Neuronal stem cell (in vitro differentiated cells): Measurements from ENCODE around the gene SOST.

Experiments used
- DNase-seq: peaks from one replicate; pipeline ENCODE4 v3.0.0-alpha.2; 2013; ENCODE audit warnings: low spot score
- H2AFZ ChIP-seq: one replicate; pipeline ENCODE4 v1.6.1; 2013; ENCODE audit warnings: mild to moderate bottlenecking, low read length, inconsistent platforms
- H2AK5ac ChIP-seq: 2 replicates; pipeline ENCODE4 v1.6.1; 2013; ENCODE audit warnings: low read depth, mild to moderate bottlenecking, inconsistent platforms, low read length, moderate library complexity, mixed read lengths
- H2BK120ac ChIP-seq: 2 replicates; pipeline ENCODE4 v1.6.1; 2013; ENCODE audit warnings: low read depth, mild to moderate bottlenecking, inconsistent platforms, low read length, moderate library complexity, mixed read lengths
- H2BK12ac ChIP-seq: one replicate; pipeline ENCODE4 v1.6.1; 2013; ENCODE audit warnings: low read length, inconsistent platforms
- H2BK15ac ChIP-seq: 2 replicates; pipeline ENCODE4 v1.6.1; 2013; ENCODE audit warnings: mild to moderate bottlenecking, low read length, inconsistent platforms, mixed read lengths
- H2BK5ac ChIP-seq: one replicate; pipeline ENCODE4 v1.6.1; 2013; ENCODE audit warnings: inconsistent platforms, mild to moderate bottlenecking, low read length, moderate library complexity
- H3K14ac ChIP-seq: one replicate; pipeline ENCODE4 v1.6.1; 2013; ENCODE audit warnings: low read length, inconsistent platforms
- H3K18ac ChIP-seq: 2 replicates; pipeline ENCODE4 v1.6.1; 2013; ENCODE audit warnings: low read length, inconsistent platforms
- H3K23ac ChIP-seq: 2 replicates; pipeline ENCODE4 v1.6.1; 2013; ENCODE audit warnings: low read depth, mild to moderate bottlenecking, mixed read lengths, low read length, inconsistent platforms; ENCODE audit not compliant: poor library complexity
- H3K27ac ChIP-seq: replicated peaks from 3 replicates; pipeline ENCODE4 v1.5.1; 2013; ENCODE audit warnings: low read length, inconsistent platforms
- H3K27me3 ChIP-seq, 3 experiments: 2 replicates each; pipeline ENCODE4 v1.6.1; 2013; ENCODE audit warnings: low read length in 3 of 3, mild to moderate bottlenecking in 2 of 3, inconsistent platforms in 1 of 3, low read depth in 1 of 3, mixed read lengths in 1 of 3, moderate library complexity in 1 of 3; ENCODE audit not compliant: control insufficient read depth in 3 of 3, insufficient read depth in 3 of 3
- H3K36me3 ChIP-seq, 2 donors: replicated peaks in 1 of 2; 2 replicates each; pipeline ENCODE4 v1.6.1; 2013; ENCODE audit warnings: low read length in 2 of 2; ENCODE audit not compliant: control insufficient read depth in 2 of 2, insufficient read depth in 2 of 2
- H3K4ac ChIP-seq: 2 replicates; pipeline ENCODE4 v1.6.1; 2013; ENCODE audit warnings: inconsistent platforms, mild to moderate bottlenecking, low read length, moderate library complexity
- H3K4me1 ChIP-seq, 2 donors: 1 replicate in 1 of 2; 2 replicates in 1 of 2; pipeline ENCODE4 v1.6.1; 2013; ENCODE audit warnings: low read length in 2 of 2, low read depth in 1 of 2; ENCODE audit not compliant: control insufficient read depth in 2 of 2, insufficient read depth in 1 of 2
- H3K4me2 ChIP-seq: one replicate; pipeline ENCODE4 v1.6.1; 2013; ENCODE audit warnings: mild to moderate bottlenecking, low read length, inconsistent platforms; ENCODE audit not compliant: insufficient read depth, poor library complexity, severe bottlenecking
- H3K4me3 ChIP-seq, 2 donors: 2 replicates each; pipeline ENCODE4 v1.5.1; 2013; ENCODE audit warnings: low read length in 2 of 2, mild to moderate bottlenecking in 2 of 2, inconsistent platforms in 1 of 2, moderate library complexity in 1 of 2
- H3K79me1 ChIP-seq: one replicate; pipeline ENCODE4 v1.6.1; 2013; ENCODE audit warnings: low read depth, mild to moderate bottlenecking, inconsistent platforms, low read length, moderate library complexity
- H3K9ac ChIP-seq: one replicate; pipeline ENCODE4 v1.6.1; 2013; ENCODE audit warnings: mild to moderate bottlenecking, low read depth, low read length, inconsistent platforms; ENCODE audit not compliant: poor library complexity
- H3K9me3 ChIP-seq, 2 donors: replicated peaks in 1 of 2; 2 replicates each; pipeline versions ENCODE3 to v1.6.1; 2013; ENCODE audit warnings: low read length in 2 of 2, mild to moderate bottlenecking in 2 of 2, inconsistent platforms in 1 of 2, low read depth in 1 of 2, mixed read lengths in 1 of 2, moderate library complexity in 1 of 2; ENCODE audit not compliant: control insufficient read depth in 2 of 2, insufficient read depth in 1 of 2
- H4K8ac ChIP-seq: one replicate; pipeline ENCODE4 v1.6.1; 2013; ENCODE audit warnings: low read depth, mild to moderate bottlenecking, inconsistent platforms, low read length, moderate library complexity
- H4K91ac ChIP-seq: one replicate; pipeline ENCODE4 v1.6.1; 2013; ENCODE audit warnings: low read length, low read depth, mild to moderate bottlenecking, inconsistent platforms; ENCODE audit not compliant: poor library complexity
- WGBS, 2 donors: extraction: QIAGEN DNeasy Blood & Tissue Kit; methylation state at CpG; one replicate each; pipeline ENCODE4 v1.1.7; 2013; ENCODE audit warnings: missing lambda C conversion rate in 2 of 2, mixed read lengths in 1 of 2; ENCODE audit not compliant: insufficient read length in 2 of 2, insufficient replicate concordance in 1 of 2; ENCODE audit errors: extremely low coverage in 2 of 2; 5-methylcytosine and 5-hydroxymethylcytosine counted together

SOST gene

GRCh38 chr17:43720311-43721060, 38.1 kb downstream of the SOST start:
- H3K23ac ChIP-seq = peak overlapping the region; percentile 61
- peak overlapping the region; percentile 87 for H3K4ac ChIP-seq
- peaks cover 0 to 7% of the 10 kb centered on the region in 2 donors for H3K4me1 ChIP-seq
- no peaks in the 10 kb centered on the region for H3K9me3 ChIP-seq
- H3K14ac ChIP-seq = no peak overlapping the region
- no CpG with 5 or more reads among the region's 64 CpGs for WGBS, 2 donors
- H3K79me1 ChIP-seq = no peaks in the 10 kb centered on the region
- H2BK12ac ChIP-seq = peak overlapping the region; percentile 32
- peak overlapping the region; percentile 95 for H3K9ac ChIP-seq
- peak overlapping the region; percentile 63 for H2BK5ac ChIP-seq
- H3K36me3 ChIP-seq = no peaks in the 10 kb centered on the region
- peak overlapping the region; percentile 90 for H3K27ac ChIP-seq
- peak overlapping the region; percentile 97 for H2BK120ac ChIP-seq
- H4K8ac ChIP-seq = peak overlapping the region; percentile 74
- H2AK5ac ChIP-seq = no peak overlapping the region
- peak overlapping the region; percentile 90 for H4K91ac ChIP-seq
- H2BK15ac ChIP-seq = no peak overlapping the region
- H3K4me3 ChIP-seq = peak overlapping the region; percentile 14 to 76
- peak overlapping the region; percentile 81 for H3K4me2 ChIP-seq
- H2AFZ ChIP-seq = peak overlapping the region; percentile 80
- H3K18ac ChIP-seq = peak overlapping the region; percentile 100
- H3K27me3 ChIP-seq = peaks cover 0 to 55% (median 1%) of the 10 kb centered on the region in 3 experiments
- peak; percentile 68 for DNase-seq

- Histone ChIP-seq H3K9me3 (peaks cover 0 to 3% of the 10 kb centered on the region in 2 donors), H4K91ac (no peak overlapping the region), H2BK15ac (no peak overlapping the region), H2BK120ac (no peak overlapping the region), H3K4me1 (peaks cover 0 to 7% of the 10 kb centered on the region in 2 donors), H3K36me3 (no peaks in the 10 kb centered on the region), H3K4ac (no peak overlapping the region), H2AK5ac (no peak overlapping the region), H3K27me3 (peaks cover 0 to 64% (median 10%) of the 10 kb centered on the region in 3 experiments), H2AFZ (no peak overlapping the region), H2BK5ac (no peak overlapping the region), H3K27ac (no peak overlapping the region), H3K14ac (no peak overlapping the region), H3K18ac (no peak overlapping the region), H3K4me2 (no peak overlapping the region), H4K8ac (no peak overlapping the region), H3K9ac (no peak overlapping the region), H3K23ac (no peak overlapping the region), H3K4me3 (no peak overlapping the region), H2BK12ac (no peak overlapping the region), H3K79me1 (no peaks in the 10 kb centered on the region)
- no CpG with 5 or more reads among the region's 3 CpGs for WGBS, 2 donors
- DNase-seq = no peak
Observed at GRCh38 chr17:43719578-43719977, 39.0 kb downstream of the SOST start.

DNA sequence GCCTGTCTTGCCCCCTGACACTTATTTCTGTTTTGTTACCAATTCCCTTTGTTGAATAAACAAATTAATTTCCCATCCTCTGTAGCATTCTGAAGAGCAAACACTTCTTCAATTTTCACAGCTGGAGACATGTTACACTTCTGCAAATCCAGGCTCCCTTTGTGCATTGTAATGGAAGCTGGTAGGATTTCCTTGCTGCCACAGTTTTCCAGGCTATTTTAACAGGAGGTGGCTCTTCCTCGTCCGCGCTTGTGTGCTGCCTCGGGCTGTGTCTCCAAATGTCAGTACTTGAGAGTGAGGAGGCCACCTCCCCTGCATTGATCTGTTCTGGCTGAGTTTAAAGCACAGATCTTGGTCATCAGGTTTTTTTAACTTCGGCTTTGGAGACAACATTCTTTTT, 40.0 kb downstream of the SOST start:
- peaks cover 0 to 4% of the 10 kb centered on the region in 2 donors for H3K9me3 ChIP-seq
- H4K8ac ChIP-seq = no peak overlapping the region
- H3K79me1 ChIP-seq = no peaks in the 10 kb centered on the region
- H2BK15ac ChIP-seq = no peak overlapping the region
- no peak overlapping the region for H2BK12ac ChIP-seq
- peaks cover 0 to 69% (median 17%) of the 10 kb centered on the region in 3 experiments for H3K27me3 ChIP-seq
- H4K91ac ChIP-seq = no peak overlapping the region
- no peak overlapping the region for H2BK5ac ChIP-seq
- no peak overlapping the region for H2BK120ac ChIP-seq
- H2AK5ac ChIP-seq = no peak overlapping the region
- WGBS, 2 donors = no CpG with 5 or more reads among the region's 5 CpGs
- H3K4ac ChIP-seq = no peak overlapping the region
- no peak overlapping the region for H3K23ac ChIP-seq
- peaks cover 0 to 8% of the 10 kb centered on the region in 2 donors for H3K4me1 ChIP-seq
- H3K9ac ChIP-seq = no peak overlapping the region
- no peak overlapping the region for H2AFZ ChIP-seq
- no peak overlapping the region for H3K14ac ChIP-seq
- no peak overlapping the region for H3K27ac ChIP-seq
- no peaks in the 10 kb centered on the region for H3K36me3 ChIP-seq
- no peak for DNase-seq
- H3K18ac ChIP-seq = no peak overlapping the region
- no peak overlapping the region for H3K4me2 ChIP-seq
- no peak overlapping the region for H3K4me3 ChIP-seq

GRCh38 chr17:43717913-43718312, 40.7 kb downstream of the SOST start:
- no CpG with 5 or more reads among the region's 6 CpGs for WGBS, 2 donors
- H2BK120ac ChIP-seq = no peak overlapping the region

More at GRCh38 chr17:43717913-43718312, 40.7 kb downstream of the SOST start:
- peaks cover 0 to 4% of the 10 kb centered on the region in 2 donors for H3K9me3 ChIP-seq
- H3K23ac ChIP-seq = no peak overlapping the region
- no peak overlapping the region for H3K9ac ChIP-seq
- no peak overlapping the region for H3K14ac ChIP-seq
- no peak overlapping the region for H3K4ac ChIP-seq
- no peak overlapping the region for H2BK12ac ChIP-seq
- no peak overlapping the region for H3K4me2 ChIP-seq
- peaks cover 0 to 10% of the 10 kb centered on the region in 2 donors for H3K4me1 ChIP-seq
- no peak for DNase-seq
- H2BK15ac ChIP-seq = no peak overlapping the region
- H3K18ac ChIP-seq = no peak overlapping the region
- H3K79me1 ChIP-seq = no peaks in the 10 kb centered on the region
- H2AFZ ChIP-seq = no peak overlapping the region
- no peaks in the 10 kb centered on the region for H3K36me3 ChIP-seq
- no peak overlapping the region for H2AK5ac ChIP-seq
- no peak overlapping the region for H3K4me3 ChIP-seq
- H4K91ac ChIP-seq = no peak overlapping the region
- H3K27ac ChIP-seq = no peak overlapping the region
- H3K27me3 ChIP-seq = peaks cover 0 to 74% (median 22%) of the 10 kb centered on the region in 3 experiments
- H2BK5ac ChIP-seq = no peak overlapping the region
- H4K8ac ChIP-seq = no peak overlapping the region
